Stomach (tissue), 4 donors: ENCODE measurements around the gene CARMIL1.

Source experiments
- EP300 ChIP-seq: sonication (generic); formaldehyde crosslinking; IDR thresholded peaks from one replicate; pipeline ENCODE4 v1.6.1; 2017; ENCODE audit warnings: antibody characterized with exemption
- POLR2A ChIP-seq, 4 donors: fragments of 450-650 bp; IDR thresholded peaks; one replicate each; pipeline ENCODE4 v1.6.1; 2016; ENCODE audit warnings: antibody characterized with exemption in 4 of 4, control low read depth in 2 of 4, mild to moderate bottlenecking in 1 of 4, moderate library complexity in 1 of 4
- POLR2AphosphoS5 ChIP-seq, 3 donors: sonication (generic); formaldehyde crosslinking; IDR thresholded peaks; one replicate each; pipeline ENCODE4 v1.6.1; 2016; ENCODE audit warnings: antibody characterized with exemption in 3 of 3
- TF ChIP-seq, protein P1 (sequence below), 7 experiments: fragments of 450-650 bp in 4 of 7; fragments of 200-600 bp in 3 of 7; sonication (generic) in 3 of 7; IDR thresholded peaks; one replicate each; pipeline ENCODE4 v1.5.1; 2016 to 2019; ENCODE audit warnings: antibody characterized with exemption in 7 of 7, control low read depth in 2 of 7, mild to moderate bottlenecking in 1 of 7

DNA sequence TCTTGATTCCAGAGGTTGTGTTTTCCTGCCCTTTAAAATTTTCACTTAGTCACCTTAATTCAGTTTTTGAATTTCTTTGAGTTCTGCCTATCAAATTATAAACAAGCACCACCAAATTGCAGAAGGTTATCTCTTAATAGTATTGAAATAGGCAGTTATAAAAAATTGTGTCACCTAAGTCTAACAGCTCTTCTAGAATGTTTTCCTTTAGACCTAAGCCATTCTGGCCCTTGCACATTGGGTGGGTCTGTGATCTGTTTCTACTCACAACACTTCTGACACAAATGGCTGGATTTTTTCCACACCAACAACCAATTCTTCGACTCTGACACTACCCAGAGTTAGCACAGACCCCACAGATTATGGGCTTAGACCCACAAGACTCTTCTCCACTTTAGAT lies 101.9 kb downstream of the CARMIL1 start:
- TF ChIP-seq, protein P1, sequence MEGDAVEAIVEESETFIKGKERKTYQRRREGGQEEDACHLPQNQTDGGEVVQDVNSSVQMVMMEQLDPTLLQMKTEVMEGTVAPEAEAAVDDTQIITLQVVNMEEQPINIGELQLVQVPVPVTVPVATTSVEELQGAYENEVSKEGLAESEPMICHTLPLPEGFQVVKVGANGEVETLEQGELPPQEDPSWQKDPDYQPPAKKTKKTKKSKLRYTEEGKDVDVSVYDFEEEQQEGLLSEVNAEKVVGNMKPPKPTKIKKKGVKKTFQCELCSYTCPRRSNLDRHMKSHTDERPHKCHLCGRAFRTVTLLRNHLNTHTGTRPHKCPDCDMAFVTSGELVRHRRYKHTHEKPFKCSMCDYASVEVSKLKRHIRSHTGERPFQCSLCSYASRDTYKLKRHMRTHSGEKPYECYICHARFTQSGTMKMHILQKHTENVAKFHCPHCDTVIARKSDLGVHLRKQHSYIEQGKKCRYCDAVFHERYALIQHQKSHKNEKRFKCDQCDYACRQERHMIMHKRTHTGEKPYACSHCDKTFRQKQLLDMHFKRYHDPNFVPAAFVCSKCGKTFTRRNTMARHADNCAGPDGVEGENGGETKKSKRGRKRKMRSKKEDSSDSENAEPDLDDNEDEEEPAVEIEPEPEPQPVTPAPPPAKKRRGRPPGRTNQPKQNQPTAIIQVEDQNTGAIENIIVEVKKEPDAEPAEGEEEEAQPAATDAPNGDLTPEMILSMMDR (IDR thresholded peaks at IDR 0.05), result no peak
- TF ChIP-seq POLR2A (IDR thresholded peaks at IDR 0.05) (no peak), POLR2AphosphoS5 (IDR thresholded peaks at IDR 0.05) (no peak), EP300 (no peak)
